GM18526 (cell line): Measurements from ENCODE around the gene BMP8A.

Experiments used
- POLR2A ChIP-seq: IDR thresholded peaks from 3 replicates; pipeline ENCODE4 v1.6.1; 2011; ENCODE audit not compliant: insufficient read length; ENCODE audit errors: extremely low read depth

Gene BMP8A

GRCh38 chr1:39501666-39502065 lies 10.2 kb downstream of the BMP8A start:
- no peak for TF ChIP-seq POLR2A

GRCh38 chr1:39505289-39505688 lies 13.9 kb downstream of the BMP8A start:
- no peak for TF ChIP-seq POLR2A

DNA sequence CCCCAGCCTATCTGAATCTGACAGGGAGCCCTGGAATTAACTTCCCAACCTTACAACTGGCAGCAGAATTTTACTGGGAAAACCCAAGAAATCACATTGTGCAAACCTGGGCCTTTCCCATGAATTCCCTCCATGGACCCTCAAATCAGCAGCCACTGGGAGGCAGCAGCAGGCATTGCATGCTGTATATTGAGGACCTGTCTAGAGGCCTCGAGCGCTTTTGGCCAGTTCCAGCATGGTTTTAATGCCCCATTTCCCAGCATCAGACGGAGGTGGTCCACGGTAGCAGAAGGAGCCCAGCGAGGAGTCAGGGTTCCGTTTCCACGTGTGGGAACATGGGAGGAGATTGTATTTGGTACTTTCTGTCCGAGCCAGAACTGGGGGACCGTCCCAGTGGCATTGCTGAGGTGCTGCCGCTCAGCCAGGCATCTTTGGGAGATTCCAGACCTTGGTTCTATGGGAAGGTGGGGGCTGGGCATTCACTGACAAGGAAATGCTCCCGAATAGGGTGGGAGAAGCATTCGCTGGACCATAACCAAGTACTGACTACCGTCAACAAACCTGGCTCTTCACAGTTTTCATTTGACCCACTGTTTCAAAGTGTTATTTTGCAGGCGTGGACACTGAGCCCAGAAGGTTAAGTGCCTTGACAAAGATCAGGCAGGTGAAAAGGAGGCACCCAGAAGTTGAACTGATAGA lies 15.9 kb downstream of the BMP8A start:
- TF ChIP-seq POLR2A: no peak

DNA sequence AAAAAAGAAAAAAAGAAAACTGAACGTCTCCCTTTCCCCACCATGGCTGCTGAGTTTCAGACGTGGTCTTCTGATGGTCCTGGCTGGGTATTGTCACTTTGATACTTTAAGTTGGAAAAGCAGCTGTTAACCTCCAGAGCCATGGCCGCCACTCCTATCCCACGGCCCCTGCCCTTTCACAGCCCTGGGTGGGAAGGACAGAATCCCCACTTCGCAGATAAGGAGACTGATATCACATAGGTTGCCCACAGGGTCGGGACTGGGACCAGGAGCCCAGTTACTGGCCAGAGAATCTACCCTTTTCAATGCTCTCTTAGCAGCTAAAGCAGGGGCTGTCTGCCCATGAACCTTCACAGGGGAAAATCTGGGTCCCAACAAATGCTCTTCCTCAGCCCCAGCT lies 16.8 kb downstream of the BMP8A start:
- TF ChIP-seq POLR2A: no peak

GRCh38 chr1:39508857-39509305 lies 17.4 kb downstream of the BMP8A start:
- no peak for TF ChIP-seq POLR2A

DNA sequence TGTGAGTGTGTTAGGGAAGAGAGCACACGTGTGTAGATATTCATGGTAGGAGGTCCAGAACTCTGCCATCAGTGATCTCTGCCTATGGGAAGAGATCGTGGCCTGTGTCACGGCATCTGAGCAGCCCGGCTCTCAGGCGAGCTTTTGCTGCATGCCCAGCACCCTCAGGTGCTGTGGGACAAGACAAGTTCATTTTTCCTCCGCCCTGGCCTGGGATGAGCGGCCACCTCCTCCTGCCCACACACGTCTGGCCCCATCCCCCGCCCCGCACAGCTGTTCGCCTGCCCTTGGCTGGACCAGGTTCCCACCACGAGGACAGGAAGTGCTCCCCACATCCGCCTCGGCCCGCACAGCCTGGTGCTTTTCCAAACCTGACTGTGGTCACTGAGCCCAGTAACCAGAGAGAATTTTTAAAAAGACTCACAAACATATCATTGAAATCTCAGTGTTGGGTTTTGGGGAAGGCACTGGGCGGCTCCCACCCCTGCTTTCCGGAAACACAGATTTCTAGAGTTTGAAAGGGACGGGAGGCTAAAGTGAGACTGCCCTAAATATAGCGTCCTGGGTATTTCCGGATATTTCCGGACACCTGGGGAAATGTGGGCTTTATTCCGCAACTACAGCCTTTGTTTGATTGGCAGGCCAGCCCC lies 18.0 kb downstream of the BMP8A start:
- no peak for TF ChIP-seq POLR2A

DNA sequence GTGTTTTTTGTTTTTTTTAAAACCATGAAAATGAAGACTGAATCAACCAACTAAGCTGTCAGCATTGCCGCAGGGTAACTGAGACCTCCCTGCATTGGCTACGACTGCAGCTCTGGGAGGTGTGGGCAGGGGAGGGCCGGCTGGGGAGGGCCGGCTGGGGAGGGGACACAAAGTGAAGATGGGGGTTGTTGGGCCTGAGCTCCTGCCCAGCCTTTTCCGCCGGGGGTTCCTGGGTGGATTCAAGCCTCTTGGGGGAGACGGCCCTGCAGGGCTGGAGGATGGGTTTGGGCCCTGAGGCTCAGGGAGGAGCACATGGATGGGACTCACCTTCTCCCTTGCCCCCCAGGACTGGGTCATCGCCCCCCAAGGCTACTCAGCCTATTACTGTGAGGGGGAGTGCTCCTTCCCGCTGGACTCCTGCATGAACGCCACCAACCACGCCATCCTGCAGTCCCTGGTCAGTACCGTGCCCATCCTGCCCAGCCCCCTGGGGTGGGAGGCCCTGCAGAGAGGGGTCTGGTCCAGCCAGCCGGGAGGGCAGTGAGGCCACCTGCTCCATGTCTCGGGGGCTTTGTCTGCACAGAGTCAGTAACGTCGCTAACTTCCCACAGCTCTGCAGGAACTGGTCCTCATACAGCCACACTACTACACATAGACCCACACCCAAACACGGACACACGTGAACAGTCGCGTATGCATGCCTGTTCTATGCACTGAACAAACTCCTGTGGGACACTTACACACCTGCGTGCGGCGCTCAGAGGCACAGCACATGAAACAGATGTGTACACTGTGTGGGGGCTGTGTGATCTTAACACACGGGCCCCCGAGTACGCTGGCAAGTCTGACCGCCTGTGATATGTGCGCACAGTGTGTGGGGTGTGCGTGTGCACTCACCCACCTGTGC lies 31.5 kb downstream of the BMP8A start:
- TF ChIP-seq POLR2A: no peak

DNA sequence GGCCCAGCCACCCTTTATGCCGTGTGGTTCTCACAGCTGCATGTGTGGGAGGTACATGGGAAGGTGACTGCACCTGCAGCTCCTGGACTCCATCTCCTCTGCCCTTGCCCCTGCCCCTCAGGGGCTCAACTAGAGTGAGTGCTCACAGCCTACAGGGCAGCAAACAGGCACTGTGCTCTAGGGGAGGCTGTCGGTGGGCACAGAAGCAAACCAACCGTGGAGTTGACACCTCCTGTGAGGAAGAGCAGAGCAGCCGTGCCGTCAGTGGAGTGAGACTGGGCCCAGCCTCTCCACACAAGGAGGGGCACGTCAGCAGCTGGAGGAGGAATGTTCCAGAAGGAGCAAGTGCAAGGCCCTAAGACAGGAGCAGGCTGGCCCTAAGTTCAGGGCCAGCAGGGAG lies 32.7 kb downstream of the BMP8A start:
- TF ChIP-seq POLR2A: no peak

GRCh38 chr1:39524591-39525365 lies 33.3 kb downstream of the BMP8A start:
- no peak for TF ChIP-seq POLR2A

DNA sequence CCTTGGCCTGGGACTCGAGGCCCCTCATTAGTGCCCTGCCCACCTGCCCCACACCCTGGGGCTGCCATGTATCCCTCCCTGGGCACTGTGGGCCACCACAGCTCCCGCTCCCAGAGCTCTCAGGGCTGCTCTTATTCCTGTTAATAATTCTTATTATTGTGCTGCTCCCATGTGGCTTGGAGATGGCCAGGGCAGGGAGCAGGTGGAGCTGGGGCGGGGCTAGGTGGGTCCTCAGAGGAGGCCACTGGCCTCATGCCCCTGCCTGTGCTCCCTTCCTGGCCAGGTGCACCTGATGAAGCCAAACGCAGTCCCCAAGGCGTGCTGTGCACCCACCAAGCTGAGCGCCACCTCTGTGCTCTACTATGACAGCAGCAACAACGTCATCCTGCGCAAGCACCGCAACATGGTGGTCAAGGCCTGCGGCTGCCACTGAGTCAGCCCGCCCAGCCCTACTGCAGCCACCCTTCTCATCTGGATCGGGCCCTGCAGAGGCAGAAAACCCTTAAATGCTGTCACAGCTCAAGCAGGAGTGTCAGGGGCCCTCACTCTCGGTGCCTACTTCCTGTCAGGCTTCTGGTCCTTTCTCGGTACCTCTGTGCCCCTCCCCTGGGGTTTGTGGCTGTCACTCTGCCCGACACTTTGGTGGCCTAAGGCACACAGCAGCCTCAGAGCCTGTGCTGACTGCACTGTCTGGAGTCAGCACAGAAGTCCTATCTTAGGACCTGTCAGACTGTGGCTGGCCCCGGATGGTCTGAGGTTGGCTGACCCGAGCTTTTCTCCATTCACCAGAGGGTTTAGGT lies 34.1 kb downstream of the BMP8A start:
- TF ChIP-seq POLR2A: no peak

DNA sequence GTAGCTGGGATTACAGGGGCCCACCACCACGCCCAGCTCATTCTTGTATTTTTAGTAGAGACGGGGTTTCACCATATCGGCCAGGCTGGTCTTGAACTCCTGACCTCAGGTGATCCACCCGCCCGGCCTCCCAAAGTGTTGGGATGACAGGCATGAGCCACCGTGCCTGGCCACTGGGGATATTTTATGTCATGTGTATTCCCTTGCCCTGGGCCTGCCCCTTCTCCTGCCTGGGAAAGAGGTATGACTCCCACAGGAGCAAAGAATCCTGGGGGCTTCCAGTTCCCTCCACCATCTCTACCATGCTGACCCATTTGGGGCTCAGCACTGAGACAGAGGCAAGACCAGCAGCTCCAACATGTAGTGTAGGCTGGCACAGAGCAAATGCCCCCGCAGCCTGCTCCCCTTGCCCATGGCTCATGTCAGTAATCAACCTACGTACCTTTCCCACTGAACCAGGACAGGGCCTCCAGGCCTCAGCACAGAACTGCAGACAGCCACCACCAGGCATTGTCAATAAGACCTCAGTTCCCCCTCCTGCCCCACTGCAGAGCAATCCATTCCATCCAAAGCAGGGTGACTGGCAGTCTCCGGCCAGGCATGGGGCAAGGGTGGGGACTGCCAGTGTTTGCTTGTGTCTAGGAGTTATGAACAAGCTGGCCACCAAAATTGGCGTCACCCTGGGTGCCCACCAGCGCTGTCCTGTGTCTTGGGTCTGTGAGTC lies 35.2 kb downstream of the BMP8A start:
- no peak for TF ChIP-seq POLR2A

DNA sequence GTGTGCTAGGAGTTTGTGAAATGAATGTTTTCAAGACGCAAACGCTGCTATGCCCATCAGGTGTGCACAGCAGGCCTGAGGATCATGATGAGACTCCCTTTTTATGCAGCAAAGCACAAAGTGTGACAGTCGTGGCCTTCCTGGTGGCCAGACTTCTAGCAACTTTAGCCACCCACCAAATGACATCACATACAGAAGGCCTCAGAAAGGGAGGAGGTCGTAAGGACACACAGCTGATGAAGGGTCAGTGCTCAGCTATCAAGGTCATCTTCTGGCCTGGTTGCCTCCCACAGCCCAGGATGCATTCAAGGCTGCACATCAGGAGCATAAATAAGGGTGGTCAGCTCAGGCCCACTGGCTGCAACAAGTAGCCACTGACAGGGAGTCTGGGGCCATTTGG lies 36.6 kb downstream of the BMP8A start:
- no peak for TF ChIP-seq POLR2A

DNA sequence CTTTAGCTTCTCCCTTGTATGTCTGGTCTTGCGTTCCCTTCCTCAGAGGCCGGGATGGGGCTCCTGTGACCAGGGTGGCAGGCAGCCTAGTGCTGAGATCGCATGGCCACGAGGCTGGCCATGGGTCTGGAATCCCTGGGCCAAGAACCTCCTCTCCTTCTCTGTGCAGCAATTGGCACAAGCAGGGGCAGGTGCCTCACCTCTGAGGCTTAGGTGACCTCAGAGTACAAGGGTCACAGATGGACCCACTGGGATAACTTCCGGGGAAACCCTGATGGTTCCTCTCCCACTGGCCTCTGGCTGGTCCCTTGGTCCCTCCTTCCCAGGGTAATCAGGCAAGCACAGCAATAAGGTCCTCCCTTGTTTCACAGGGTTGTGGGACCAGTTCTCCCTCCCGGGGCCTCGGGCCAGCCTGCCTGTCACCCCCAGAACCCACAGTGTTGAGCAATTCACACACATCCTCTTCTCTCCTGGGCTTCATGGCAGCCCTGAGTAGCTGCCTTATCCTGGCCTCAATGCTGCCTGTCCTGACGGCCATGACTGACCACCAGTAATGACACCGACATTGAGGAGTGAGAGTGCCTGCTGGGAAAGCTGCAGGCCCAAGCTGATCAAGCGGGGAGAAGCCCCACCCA lies 38.6 kb downstream of the BMP8A start:
- no peak for TF ChIP-seq POLR2A

DNA sequence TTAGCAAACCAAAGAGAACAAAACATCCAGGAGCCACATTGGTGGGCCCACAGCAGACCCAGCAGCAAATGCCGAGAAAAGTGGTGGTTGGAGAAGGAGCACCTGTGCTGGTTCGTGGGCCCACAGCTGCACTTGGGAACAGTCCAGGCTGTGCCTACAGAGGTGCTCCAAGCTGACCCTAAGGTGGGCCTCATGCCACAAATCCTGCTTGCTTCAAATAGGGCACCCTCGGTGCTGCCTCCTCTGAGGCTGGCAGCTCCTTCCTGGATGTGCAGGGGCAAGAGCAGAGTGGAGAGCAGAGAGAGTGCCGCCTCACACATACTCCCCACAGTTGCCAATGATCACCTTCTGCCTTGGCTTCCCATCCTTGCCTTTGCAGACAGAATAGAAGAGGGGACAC lies 40.1 kb downstream of the BMP8A start:
- TF ChIP-seq POLR2A: no peak

DNA sequence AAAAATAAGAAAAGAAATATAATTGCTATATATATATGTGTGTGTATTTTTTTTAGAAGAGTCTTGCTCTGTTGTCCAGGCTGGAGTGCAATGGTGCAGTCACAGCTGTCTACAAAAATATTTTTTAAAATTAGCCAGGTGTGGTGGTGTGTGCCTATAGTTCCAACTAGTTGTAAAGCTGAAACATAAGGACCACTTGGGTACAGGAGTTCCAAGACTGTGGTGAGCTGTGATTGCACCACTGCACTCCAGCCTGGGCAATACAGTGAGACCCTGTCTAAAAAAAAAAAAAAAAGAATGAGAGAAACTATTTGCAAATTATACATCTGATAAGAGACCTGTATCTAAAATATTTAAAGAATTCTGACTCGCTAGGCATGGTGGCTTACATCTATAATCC lies 42.0 kb downstream of the BMP8A start:
- TF ChIP-seq POLR2A: no peak
